ENCODE results near the gene MBTPS1.

The MBTPS1 gene

GRCh38 chr16:84007520-84007919, 109.2 kb downstream of the MBTPS1 start:
- no peak for DNase-seq (ENCODE audit: low read depth, low spot score)

GRCh38 chr16:84005391-84005790, 111.4 kb downstream of the MBTPS1 start:
- DNase-seq (ENCODE audit: low read depth, low spot score): no peak

GRCh38 chr16:84004442-84004841, 112.3 kb downstream of the MBTPS1 start:
- no peak for DNase-seq (ENCODE audit: low read depth, low spot score)
